Ovary (tissue), 9 donors: ENCODE measurements around the gene SSH3. TPM values are rescaled to one million over a fixed set of nuclear protein-coding genes. Genes with fewer than 3 reads are reported as not detected.
A peak's percentile ranks its signal among the peaks of the same experiment; 100 is the strongest.

Experiments used
- DNase-seq, 5 donors: peaks; one replicate each; pipeline ENCODE4 v3.0.0-alpha.2; 2019 to 2020
- H3K27ac ChIP-seq, 2 donors: fragments of 200-600 bp; one replicate each; pipeline versions ENCODE4 v1.5.1 to v1.8.0; 2019 to 2022
- H3K27me3 ChIP-seq: fragments of 200-600 bp; one replicate; pipeline ENCODE4 v1.8.0; 2022
- H3K36me3 ChIP-seq: fragments of 200-600 bp; sonication (generic); one replicate; pipeline ENCODE4 v1.5.1; 2019
- H3K4me1 ChIP-seq: one replicate; pipeline ENCODE4 v1.8.1; 2013; ENCODE audit warnings: mild to moderate bottlenecking, moderate library complexity; ENCODE audit not compliant: insufficient read depth
- H3K4me3 ChIP-seq: fragments of 200-600 bp; sonication (generic); one replicate; pipeline ENCODE4 v1.5.1; 2017
- H3K9me3 ChIP-seq, 2 donors: fragments of 200-600 bp in 1 of 2; sonication (generic) in 1 of 2; one replicate each; pipeline versions ENCODE4 v1.5.1 to v1.8.1; 2013 to 2019; ENCODE audit warnings: mild to moderate bottlenecking in 1 of 2, moderate library complexity in 1 of 2
- EP300 ChIP-seq: sonication (generic); formaldehyde crosslinking; IDR thresholded peaks from one replicate; pipeline ENCODE4 v1.6.1; 2017; ENCODE audit warnings: antibody characterized with exemption
- POLR2A ChIP-seq: fragments of 450-650 bp; IDR thresholded peaks from one replicate; pipeline ENCODE4 v1.6.1; 2017; ENCODE audit warnings: antibody characterized with exemption, mild to moderate bottlenecking, moderate library complexity
- WGBS, 3 donors: extraction: QIAGEN DNeasy Blood & Tissue Kit in 1 of 3; methylation state at CpG; one replicate each; pipeline versions ENCODE4 v1.1.5 to v1.1.7; 2013 to 2017; 5-methylcytosine and 5-hydroxymethylcytosine counted together
- intact Hi-C, 4 donors: fragments of 100-400 bp; cut with DNase I; formaldehyde crosslinking; loops; one replicate each; pipeline versions ENCODE4 v1.11.0 to v1.15.1; 2022 to 2023
- polyA plus RNA-seq, 2 donors: library from polyadenylated mRNA; stranded (reverse); fragments of 200-250 nt in 1 of 2; fragments of 350-450 nt in 1 of 2; fragmentation: Illumina TruSeq in 1 of 2; extraction: RNeasy Lipid Tissue Mini Kit (QIAGEN cat#74804) in 1 of 2; gene quantifications; one replicate each; pipeline ENCODE4 v1.2.3, GENCODE V29; 2013 to 2014
- total RNA-seq, 7 donors: library from RNA; depleted of rRNA in 2 of 7; stranded (reverse); fragments of >200 nt in 2 of 7; fragmentation: NEBNext Ultra II Directional in 3 of 7; extraction: Animal tissue kit (Norgen Biotek cat#: 25700) in 3 of 7; gene quantifications; one replicate each; pipeline versions ENCODE4 v1.1.0 to v1.2.4, GENCODE V29; 2016 to 2023
- TF ChIP-seq, protein P1 (sequence below), 3 donors: fragments of 450-650 bp in 2 of 3; fragments of 200-600 bp in 1 of 3; IDR thresholded peaks; one replicate each; pipeline versions ENCODE4 v1.5.1 to v1.8.0; 2016 to 2022; ENCODE audit warnings: antibody characterized with exemption in 3 of 3, mild to moderate bottlenecking in 1 of 3
- donor health status: DM: no; HTN: no; CAD: no; lungs with moderate emphysema.
- donor health status: DM: no; HTN: no; CAD: no.
- donor health status: Bipolar disorder and iron deficiency.
- donor health status: DM: yes; HTN: yes; CAD: no.
- donor health status: DM: no; HTN: no; CAD: no.
- donor health status: DM: yes; HTN: yes; CAD: no.

Gene SSH3
- total and polyA plus RNA-seq, 9 donors: 18.1 to 69.9 (median 43.9) TPM

DNA sequence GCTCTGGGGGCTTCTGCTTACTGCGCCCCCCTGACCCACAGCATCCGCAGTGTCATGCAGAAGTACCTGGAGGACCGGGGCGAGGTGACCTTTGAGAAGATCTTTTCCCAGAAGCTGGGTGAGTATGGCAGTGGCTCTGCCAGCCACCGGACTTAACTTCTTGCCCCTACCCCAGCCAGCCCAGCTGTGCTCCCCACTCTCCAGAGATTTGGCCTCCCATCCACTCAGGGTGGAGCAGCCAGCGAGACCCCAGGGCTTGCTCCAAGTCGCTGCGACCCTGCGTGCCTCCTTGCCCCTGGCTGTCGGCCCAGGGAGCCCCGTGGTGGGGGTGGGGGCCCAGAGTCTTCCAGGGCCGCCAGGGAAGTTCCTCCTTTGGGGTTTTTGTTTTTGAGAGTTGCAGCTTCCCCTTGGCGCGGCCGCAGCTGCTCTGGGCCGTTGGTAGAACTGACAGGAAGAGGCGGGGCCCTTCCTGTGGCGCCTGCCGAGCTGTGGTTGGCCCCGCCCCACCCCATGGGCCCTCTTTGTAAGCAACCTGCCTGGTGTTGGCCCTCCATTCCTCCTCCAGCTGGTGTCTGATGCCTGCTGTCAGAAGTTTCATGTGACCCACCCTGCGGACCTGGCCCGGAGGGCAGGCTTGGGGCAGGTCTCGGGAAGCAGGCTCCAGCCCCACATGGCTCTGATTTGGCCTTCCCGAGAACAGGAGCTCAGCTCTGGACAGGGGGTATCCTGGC lies 25.9 kb upstream of the SSH3 start:
- no peak for TF ChIP-seq POLR2A
- no peak for TF ChIP-seq EP300
- Histone ChIP-seq H3K27ac (peak overlapping the region; percentile 67 to 81), H3K36me3 (no peaks in the 10 kb centered on the region), H3K9me3 (no peaks in the 10 kb centered on the region), H3K4me3 (peak overlapping the region; percentile 15), H3K4me1 (peaks cover 44% of the 10 kb centered on the region), H3K27me3 (no peaks in the 10 kb centered on the region)
- peak; percentile 80 to 88 (median 83) for DNase-seq
- 11 to 20% (median 14%) methylated on average over 22 to 24 of the region's 24 CpGs for WGBS, 3 donors
- intact Hi-C loops: loop anchor here in 1 of 4 donors (10.0 kb wide), 1 partner anchor 117 kb away; the partner anchor contains the start of gene RAD9A

GRCh38 chr11:67278135-67278938 lies 25.0 kb upstream of the SSH3 start:
- Histone ChIP-seq H3K27me3 (no peaks in the 10 kb centered on the region), H3K4me3 (no peak overlapping the region), H3K9me3 (no peaks in the 10 kb centered on the region), H3K36me3 (no peaks in the 10 kb centered on the region), H3K27ac (peak overlapping the region; percentile 67 to 81), H3K4me1 (peaks cover 42% of the 10 kb centered on the region)
- intact Hi-C loops: loop anchor here in 1 of 4 donors (10.0 kb wide), 1 partner anchor 116 kb away; the partner anchor contains the start of gene RAD9A
- TF ChIP-seq, protein P1, sequence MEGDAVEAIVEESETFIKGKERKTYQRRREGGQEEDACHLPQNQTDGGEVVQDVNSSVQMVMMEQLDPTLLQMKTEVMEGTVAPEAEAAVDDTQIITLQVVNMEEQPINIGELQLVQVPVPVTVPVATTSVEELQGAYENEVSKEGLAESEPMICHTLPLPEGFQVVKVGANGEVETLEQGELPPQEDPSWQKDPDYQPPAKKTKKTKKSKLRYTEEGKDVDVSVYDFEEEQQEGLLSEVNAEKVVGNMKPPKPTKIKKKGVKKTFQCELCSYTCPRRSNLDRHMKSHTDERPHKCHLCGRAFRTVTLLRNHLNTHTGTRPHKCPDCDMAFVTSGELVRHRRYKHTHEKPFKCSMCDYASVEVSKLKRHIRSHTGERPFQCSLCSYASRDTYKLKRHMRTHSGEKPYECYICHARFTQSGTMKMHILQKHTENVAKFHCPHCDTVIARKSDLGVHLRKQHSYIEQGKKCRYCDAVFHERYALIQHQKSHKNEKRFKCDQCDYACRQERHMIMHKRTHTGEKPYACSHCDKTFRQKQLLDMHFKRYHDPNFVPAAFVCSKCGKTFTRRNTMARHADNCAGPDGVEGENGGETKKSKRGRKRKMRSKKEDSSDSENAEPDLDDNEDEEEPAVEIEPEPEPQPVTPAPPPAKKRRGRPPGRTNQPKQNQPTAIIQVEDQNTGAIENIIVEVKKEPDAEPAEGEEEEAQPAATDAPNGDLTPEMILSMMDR (IDR thresholded peaks at IDR 0.05): no peak
- no peak for TF ChIP-seq POLR2A
- no peak for TF ChIP-seq EP300
- peak in 2 of 5 donors; percentile 32 to 40 for DNase-seq
- WGBS, 3 donors: 87 to 93% (median 88%) methylated on average over 12 to 14 of the region's 14 CpGs

GRCh38 chr11:67278939-67279588 lies 24.3 kb upstream of the SSH3 start:
- no peaks in the 10 kb centered on the region for H3K36me3 ChIP-seq
- H3K27ac ChIP-seq: peak overlapping the region in 1 of 2 donors; percentile 81
- H3K4me3 ChIP-seq: no peak overlapping the region
- H3K9me3 ChIP-seq: no peaks in the 10 kb centered on the region
- 85 to 90% (median 88%) methylated on average over 14 of the region's 14 CpGs for WGBS, 3 donors
- TF ChIP-seq POLR2A: no peak
- TF ChIP-seq, protein P1 (IDR thresholded peaks at IDR 0.05): no peak
- no peak for TF ChIP-seq EP300
- no peaks in the 10 kb centered on the region for H3K27me3 ChIP-seq
- intact Hi-C loops: loop anchor here in 1 of 4 donors (10.0 kb wide), 1 partner anchor 116 kb away; the partner anchor contains the start of gene RAD9A
- DNase-seq: peak in 2 of 5 donors; percentile 18 to 29
- H3K4me1 ChIP-seq: peaks cover 38% of the 10 kb centered on the region

GRCh38 chr11:67279589-67280340 lies 23.6 kb upstream of the SSH3 start:
- Histone ChIP-seq H3K4me3 (no peak overlapping the region), H3K4me1 (peaks cover 34% of the 10 kb centered on the region), H3K36me3 (no peaks in the 10 kb centered on the region), H3K27ac (no peak overlapping the region), H3K9me3 (no peaks in the 10 kb centered on the region), H3K27me3 (no peaks in the 10 kb centered on the region)
- WGBS, 3 donors: 83 to 92% (median 88%) methylated on average over 17 of the region's 17 CpGs
- no peak for TF ChIP-seq POLR2A
- no peak for TF ChIP-seq EP300
- TF ChIP-seq, protein P1 (IDR thresholded peaks at IDR 0.05): no peak
- intact Hi-C loops: loop anchor here in 1 of 4 donors (10.0 kb wide), 1 partner anchor 115 kb away; the partner anchor contains the start of gene RAD9A
- DNase-seq: peak in 2 of 5 donors; percentile 21 to 29
